ENCODE measurements around the gene EFCAB8.

GRCh38 chr20:32841174-32841573 is 17.5 kb upstream of the EFCAB8 start:
- no peak for TF ChIP-seq CTCF (IDR thresholded peaks at IDR 0.05; ENCODE audit: low read length)
- no peak for TF ChIP-seq EZH2 (optimal IDR thresholded peaks at IDR 0.05; ENCODE audit: low read depth, low read length)
- no peak for TF ChIP-seq EZH2phosphoT487 (IDR thresholded peaks at IDR 0.05; ENCODE audit: low read length)
